Stimulated activated CD4-positive, alpha-beta T cell treated with anti-CD3 and anti-CD28 coated beads, Interleukin-1b, Interleukin-23, amount 100 ng/mL, for 4 hours (primary cell): Measurements from ENCODE around the gene PTPRN2.

Source experiments
- DNase-seq, 2 donors: peaks; one replicate each; pipeline ENCODE4 v3.0.0-alpha.2; 2020; ENCODE audit warnings: low read depth in 2 of 2

PTPRN2 gene

DNA sequence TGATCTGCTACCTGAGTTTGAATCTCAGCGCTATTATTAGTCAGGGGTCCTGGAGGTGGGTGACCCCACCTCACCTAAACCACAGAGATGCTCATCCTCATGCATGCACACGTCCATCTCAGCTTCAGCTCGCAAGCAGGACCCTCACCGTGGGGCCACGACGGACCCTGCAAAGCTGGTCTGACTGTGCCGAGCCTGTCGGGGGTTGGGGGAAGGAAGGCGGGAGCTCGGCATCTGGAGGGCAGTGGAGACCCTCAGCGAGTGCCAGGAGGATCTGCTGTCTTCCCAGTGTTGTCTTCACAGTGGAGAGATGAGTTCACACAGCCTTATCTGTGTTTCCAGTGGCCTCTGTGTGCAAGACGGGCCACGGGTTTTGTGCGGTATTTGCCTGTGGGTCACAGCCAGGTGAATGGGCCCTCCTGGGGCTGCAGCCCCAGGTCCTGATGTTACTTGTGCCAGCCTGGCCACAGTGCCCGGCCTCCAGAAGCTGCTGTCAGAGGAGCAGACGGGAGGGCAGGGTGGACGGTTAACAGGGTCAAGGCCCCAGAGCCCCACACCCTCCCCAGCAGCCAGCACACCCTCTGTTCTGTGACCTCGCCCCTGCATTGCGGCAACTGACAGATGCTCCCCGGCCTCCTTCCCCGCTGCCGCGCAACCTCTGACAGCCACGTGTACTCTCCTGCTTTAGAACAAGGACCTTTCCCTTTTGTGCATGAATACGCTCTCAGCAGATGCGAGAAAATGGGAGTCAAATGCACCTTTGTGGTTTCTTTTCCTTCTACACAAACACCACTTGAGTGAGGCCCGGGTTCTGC is 722.1 kb downstream of the PTPRN2 start:
- no peak for DNase-seq

DNA sequence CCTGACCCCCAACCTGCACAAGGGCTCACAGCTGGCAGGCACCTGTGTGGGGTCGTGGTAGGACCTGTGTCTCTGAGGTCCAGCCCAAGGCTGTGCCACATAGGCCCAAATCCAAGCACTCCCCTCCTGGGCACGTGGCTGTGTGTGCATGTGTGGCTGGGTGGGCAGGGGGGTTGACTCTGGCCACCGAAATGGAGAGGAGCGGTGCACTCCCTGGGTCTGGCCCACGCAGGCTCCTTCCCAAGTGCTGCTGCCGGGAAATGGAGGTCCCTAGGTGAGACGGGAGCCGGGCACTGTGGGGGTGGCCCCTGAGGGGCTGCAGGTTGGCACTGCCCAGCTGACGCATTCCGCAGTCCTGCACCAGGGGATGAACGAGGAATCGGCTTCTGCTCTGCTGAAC is 722.7 kb downstream of the PTPRN2 start:
- no peak for DNase-seq

DNA sequence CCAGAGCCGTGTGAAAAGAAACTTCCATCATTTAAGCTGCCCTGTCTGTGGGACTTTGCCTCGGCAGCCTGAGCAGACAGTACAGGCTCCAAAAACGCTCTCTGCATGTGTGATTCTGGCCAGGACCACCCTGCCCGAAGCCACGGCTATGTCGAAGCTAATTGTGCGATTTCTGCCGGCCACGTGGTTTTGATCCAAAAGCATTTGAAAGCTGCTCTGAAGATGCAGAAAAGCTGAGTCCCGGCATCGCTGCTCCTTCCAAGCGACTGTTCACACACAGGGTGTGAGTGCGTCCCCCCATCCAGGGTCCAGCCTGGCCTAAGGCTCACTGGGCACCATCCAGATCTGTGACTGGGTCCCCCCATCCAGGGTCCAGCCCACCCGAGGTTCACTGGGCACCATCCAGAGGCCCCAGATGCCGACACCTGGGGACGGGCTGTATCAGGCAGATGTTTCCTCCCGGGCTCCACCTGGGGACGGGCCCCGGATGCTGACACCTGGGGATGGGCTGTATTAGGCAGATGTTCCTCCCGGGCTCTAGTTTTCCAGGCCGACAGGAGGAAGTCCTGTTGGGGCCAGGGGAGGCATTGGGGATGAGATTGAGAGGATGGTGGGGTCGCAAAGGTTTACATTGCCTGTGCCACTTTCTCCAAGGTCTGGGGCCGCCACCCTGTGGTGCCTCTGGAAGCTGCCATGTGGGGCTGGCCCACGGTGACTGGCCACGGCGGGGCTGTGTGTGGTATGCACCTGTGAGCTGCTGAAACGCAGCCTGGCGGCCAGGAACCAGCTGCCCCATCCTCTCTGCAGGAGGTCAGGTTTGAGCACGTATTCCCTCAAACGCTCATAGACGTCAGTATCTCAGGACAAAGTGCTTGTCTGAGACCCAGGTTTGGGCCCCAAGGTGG is 723.5 kb downstream of the PTPRN2 start:
- DNase-seq = no peak

DNA sequence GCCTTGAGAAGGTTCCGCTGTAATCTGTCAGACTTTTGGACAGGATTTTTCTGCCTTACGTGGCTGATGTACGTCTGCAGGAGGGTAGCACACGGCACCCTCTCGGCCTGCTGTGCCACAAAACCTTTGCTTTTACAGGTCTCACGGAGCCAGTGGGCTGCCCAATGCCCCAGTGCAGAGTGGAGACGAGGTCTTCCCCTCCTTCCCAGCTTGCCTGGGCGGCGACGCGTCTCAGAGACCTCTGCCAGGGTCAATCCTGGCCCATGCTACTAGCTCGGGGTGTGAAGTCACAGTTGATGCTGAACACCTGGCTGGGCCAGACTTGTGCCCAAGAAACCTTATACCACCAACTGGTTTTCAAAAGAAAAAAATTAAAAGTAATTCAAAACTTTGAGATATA is 724.4 kb downstream of the PTPRN2 start:
- DNase-seq = no peak

DNA sequence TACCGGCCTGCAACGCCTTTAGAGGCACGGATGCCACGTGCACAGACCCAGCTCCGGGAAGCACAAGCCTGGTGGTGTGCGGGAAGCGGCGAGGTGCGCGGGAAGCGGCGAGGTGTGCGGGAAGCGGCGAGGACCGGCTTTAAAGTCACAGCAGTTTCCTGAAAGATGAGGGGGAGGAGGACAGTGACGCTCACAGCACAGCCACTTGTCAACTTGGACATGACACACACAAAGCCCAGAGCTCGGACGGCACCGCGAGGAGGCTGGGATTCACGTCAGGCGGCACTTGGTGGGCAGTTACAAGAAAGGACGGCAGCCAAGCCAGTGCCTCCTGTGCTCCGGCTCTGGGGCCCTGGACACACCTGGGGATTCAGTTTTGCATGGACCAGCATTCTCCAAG is 724.9 kb downstream of the PTPRN2 start:
- DNase-seq = no peak

DNA sequence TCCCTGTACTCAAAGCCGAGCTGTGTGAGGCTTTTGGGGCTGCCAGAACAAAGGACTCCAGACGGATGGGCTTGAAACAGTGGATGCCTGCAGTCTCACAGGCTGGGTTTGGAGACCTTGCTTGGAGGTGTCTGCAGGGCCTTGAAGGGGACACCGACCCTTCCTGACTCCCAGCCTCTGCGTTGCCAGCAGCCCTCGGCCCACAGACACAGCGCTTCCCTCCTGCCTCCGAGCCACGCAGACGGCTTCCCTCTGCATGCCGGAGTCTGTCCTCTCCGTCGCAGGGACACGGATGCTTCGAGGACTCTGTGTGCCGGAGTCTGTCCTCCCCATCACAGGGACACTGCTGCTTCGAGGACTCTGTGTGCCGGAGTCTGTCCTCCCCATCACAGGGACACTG is 726.1 kb downstream of the PTPRN2 start:
- DNase-seq = no peak

DNA sequence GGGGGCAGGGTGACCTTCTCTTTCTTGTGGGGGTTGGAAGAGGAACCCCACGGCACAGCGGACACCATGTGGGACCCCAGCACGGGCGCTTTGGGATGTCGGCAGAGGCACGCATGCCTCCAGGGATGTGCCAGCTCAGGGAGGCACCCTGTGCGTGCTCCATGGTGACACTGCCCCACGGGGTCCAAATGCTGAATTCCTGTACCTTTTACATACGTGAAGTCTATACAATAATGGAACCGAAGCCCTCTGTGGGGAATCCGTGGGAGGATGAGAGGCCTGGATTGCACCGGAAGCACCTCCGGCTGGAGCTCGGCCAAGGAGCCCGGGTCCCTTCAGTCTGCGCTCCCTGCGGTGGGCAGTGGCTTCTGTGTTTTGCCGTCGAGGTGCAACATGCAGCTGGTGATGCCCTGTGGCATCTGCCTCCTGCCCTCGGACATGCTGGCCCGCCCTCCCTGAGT is 726.6 kb downstream of the PTPRN2 start:
- DNase-seq = no peak

DNA sequence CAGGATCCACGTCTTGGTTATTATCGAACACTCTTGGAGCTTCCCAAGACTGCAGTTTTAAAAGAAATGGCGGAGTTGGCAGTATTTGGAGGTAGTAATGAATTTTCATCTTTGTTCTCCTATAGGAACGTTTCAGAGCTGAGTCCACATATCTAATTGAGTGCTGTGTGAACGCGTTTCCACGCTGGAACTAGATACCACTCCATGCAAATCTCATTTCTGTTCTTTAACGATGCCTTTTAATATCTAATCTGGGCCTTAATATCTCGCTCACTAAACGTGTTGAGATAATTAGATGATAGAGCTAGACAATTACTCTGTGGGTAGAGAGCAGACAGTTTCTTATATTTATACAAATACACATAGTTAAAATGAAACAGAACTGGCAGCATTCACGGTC is 727.2 kb downstream of the PTPRN2 start:
- no peak for DNase-seq

DNA sequence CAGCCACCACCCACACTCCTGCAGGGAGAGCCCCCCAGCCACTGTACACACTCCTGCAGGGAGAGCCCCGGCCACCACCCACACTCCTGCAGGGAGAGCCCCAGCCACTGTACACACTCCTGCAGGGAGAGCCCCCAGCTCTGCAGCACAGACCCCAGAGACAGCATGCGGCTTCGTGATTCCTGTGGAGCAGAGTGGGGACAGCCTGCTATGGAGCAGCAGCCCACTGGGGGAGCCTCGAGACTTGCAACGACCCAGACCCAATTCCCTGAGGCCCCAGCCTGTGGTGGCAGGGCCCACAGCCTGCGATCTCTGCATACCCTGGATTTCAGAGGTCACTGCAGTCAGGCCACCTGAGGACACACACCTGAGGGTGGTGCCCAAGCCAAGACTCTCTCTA is 727.7 kb downstream of the PTPRN2 start:
- DNase-seq = no peak

DNA sequence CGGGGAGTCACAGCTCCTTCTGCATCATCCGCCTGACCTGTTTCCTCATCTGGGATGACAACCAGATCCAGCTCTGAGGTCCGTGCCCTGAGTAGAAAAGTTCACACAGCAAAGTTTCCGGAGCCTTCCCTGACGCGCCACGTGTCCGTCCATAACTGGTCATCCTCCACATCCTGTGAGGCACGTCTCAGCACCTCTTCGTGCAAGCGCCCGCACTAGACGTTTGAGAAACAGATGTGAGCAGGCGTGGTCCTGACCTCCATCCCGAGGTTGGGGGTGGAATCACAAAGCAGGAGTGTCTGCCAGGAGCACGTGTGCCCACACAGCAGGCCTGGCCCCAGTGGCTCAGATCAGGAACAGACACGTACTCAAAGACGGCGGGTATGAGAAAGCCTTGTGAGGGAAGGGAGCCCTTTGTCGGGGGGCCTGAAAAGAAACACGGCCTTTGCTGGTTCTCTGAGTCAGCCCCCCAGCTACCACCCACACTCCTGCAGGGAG is 730.0 kb downstream of the PTPRN2 start:
- no peak for DNase-seq

DNA sequence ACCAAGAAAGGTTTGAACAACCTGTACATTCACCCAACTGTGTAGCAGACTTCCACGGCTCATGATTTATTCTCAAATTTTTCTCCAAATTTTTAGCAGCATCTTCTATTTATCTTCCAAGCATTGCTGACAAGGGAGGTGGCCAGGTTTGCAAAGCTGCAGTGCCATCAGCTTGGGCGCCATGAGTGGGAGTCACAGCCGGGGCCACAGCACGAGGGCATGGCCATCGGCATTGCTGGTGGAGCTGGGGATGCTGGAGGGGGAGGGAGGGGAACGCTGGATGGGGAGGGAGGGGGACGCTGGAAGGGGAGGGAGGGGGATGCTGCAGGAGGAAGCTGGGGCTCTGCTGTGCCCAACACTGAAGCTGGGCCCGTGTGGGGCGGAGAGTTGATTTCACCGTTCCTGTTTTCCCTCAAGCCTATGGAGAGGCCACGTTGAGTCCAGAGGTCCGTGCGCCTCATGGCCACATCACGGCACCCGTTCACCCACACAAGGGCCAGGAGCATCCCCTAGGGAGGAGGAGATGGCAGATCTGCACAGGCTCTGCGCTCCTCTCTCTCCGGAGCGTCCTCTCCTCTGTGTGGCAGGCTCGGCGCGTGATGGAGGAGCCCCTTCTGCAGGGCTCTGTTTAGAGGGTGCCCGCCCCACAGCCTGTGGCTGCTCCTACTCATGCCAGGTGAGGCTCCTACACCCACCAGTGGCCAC is 730.6 kb downstream of the PTPRN2 start:
- DNase-seq = no peak

DNA sequence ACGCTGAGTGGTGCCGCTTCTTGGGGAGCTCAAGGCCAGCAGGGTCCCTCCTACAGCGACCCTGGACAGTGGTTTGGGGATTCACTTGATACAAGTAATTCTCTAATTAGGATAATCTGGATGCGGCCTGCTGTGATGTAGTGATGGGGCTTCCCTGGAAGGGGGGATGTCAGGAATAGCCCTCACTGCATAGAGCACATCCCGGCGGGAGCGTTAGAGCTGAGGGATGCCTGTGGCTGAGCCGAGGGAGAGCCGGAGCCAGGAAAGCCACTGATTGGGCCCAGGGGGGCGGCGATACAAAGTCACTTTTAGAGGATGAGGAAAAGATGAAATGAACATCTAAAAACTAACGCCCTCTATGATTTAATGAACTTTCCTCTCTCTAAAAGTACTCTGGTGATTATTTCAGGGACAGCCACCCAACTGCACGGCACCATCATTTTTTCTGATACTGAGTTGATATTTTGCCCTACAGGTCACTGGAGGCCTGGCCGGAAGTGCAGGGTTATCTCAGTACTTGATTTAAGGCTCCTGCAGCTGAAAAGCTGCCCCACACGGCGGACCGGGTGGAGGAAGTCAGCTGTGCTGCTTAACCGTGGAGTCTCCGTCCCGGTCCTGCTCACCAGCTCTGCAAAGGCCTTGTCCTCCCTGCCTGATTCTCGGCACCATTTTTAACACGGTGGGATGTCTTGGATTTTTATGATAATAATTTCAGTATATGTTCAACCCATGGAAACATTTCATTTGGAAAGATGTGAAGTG is 732.0 kb downstream of the PTPRN2 start:
- no peak for DNase-seq

DNA sequence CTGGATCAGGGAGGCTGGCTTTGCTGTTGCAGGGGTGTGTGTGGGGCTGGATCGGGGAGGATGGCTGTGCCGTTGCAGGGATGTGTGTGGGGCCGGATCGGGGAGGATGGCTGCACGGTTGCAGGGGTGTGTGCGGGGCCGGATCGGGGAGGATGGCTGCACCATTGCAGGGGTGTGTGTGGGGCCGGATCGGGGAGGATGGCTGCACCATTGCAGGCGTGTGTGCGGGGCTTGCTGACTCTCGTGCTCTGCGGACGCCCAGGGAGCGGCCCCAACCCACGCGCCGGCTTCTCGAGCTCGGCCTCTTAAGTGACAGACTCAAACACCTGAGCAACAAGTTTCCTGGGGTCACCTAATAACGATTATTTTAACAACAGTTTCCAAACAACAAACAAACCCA is 732.6 kb downstream of the PTPRN2 start:
- no peak for DNase-seq

DNA sequence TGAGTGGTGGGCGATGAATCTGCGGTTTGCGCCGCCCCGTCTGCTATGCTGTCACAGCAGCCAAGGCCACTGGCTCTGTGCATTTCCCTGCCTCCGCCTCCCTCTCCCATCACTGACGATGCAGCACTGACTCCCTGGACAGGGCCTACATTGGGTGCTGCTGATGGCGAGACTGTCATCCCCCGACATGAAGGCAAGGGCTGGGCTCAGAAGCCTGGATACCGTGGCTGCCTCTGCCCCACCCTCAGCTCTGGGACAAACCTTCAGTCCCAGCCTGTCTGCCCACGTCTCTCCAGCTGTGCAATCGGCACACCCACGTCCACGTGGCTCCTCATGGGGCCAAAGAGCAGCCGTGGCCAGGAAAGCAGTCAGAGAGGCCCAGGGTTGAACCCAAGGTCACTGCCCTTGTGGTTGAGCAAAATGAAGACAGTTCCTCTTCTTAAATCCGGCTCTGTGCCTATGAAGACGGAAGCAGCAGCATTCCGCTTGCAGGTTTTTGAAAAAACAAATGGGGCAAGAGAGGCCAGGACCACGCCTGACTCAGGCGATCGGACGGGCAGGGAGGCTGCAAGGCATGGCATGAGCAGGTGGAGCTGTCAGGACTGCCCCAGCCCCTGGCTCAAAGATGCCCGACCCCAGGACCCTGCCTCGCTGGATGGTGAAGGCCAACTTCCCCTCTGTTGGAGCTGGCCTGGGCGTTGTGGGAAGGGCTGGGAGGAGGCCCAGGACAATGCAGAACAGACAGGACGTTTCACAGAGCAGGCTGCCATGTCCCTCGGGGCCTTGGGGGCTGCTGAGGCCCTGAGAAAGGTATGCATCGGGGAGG is 733.3 kb downstream of the PTPRN2 start:
- DNase-seq = no peak

DNA sequence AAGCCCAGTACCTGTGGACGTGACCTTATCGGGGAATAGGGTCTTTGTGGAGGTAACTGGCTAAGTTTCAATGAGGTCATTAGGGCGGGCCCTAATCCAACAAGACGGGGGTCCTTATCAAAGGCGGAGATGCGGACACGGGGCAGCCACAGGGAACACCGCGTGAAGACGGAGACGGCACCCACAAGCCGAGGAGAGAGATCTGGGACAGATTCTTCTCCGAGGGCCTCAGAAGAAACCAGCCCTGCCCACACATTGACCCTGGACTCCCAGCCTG is 733.9 kb downstream of the PTPRN2 start:
- no peak for DNase-seq

DNA sequence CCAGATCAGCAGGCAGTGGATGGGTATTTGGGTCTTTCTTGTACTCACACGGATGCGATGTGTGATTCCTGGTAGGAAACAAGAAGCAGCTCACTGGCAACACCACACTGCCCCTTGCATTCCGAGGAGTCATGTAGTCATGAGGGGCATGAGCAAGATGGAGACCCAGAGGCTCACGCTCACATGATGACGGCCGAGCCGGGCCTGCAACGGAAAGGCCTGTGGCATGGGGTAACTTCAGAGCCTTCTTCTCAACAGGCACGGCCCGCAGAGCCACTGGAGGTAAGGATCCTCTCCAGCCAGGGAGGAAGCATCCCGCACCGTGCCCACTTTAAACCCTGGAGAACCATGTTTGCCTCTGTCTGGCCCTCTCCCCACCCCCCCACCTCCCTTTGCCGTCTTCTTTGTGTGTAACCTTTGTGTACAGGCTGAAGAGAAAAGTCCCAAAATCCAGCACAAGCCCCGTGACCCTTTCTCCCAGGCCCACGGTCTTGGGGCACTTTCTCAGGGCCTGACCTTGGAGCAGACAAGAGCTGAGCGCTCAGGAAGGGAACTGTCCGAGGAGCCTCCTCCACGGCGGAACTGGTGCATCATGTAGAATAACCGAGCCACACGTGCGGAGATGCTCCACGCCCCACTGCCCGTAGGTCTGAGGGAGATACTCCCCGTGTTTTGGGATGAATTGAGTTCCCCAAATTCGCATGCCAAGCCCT is 734.4 kb downstream of the PTPRN2 start:
- no peak for DNase-seq

DNA sequence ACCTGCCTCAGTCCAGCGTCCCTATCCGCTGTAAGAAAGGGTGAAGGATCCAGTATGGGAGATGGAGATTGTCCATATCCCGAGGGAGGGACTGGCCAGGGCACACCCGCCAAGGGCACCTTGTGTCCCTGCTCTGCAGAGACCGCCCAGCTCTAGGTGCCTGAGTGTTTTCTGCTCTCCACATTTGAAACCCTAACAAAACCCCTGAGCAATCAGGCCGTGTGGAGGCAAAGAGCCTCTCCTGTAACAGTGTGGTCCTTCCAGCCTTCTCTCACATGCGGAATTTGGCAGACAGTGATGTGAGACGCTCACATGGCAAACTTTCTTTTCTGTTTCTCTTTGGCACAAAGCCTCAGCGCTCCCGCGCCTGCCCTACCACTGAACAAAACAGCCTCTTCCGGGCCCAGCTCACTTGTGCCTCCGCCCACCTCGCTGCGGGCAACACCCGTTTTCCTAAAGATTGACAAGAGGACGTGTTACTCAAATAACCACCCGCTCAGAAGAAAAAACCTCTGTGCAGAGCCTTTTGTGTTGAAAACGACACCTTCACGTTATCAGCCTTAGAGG is 736.0 kb downstream of the PTPRN2 start:
- DNase-seq = peak; percentile 52 to 68

DNA sequence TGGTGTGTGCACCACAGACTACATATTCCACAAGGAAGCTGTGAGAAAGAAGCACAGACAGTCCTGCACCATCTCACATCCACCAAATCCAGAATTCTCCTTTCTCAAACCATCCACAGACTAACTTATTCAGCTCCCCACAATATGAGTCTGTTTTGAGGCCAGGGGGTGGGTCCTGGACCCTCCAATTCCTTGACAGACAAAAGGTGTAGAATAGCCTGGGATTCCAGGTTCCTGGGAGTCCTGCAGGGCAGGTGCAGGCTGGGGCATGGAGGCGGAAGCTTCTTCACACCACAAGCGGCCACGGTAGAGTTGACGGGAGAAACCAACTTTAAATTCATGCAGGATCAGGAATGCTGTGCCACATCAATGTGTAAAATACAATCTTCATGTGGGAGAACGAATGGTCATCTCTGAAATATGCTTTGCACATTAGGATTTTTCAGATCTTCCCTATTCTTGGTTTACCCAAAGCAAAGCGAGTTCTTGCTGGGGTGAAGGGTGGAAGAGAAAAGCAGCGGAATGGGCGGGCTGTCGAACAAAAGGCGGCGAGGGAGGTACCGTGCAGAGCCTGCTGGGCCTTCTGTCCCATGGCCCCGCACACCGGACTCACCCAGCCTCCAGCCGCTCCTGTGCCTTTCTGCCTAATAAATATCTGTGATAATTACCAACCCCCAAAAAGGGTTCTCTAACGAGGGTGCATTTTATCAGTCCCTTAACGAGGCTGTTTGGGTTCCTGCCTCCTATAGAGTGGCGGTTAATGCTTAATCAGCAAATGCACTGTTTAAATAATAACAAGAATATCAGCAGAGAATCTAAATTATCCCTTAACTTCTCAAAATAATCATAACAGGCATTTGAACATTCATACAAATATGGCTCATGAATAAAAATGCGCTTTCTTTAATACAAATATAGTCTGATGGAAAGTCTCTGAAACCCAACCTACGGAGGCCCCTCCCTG is 736.9 kb downstream of the PTPRN2 start:
- DNase-seq = no peak

DNA sequence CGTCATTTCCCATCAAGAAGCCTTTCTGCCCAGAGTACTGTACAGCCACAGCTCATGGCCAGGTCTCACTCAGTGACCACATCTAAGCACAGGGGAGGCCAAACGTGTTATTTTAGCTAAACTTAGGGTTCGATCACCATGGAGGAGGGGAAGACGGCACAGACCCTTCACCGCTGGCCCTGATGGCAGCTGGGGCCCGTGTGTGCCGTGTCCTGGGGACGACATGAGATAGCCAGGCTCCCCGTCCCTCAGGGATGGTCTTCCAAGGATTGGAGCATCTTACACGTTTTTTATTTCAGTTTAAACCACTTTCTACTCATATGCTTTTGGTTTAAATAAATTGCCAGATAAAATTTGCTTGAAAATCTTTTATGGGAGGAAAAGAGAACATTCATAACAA is 737.9 kb downstream of the PTPRN2 start:
- DNase-seq = no peak
